Bronchial epithelial cell (primary cell): ENCODE results near the gene CD82. TPM values are rescaled to one million over a fixed set of nuclear protein-coding genes. Genes with fewer than 3 reads are reported as not detected.

Experiments used
- DNase-seq: peaks from one replicate; pipeline ENCODE4 v3.0.0-alpha.2; 2010; ENCODE audit warnings: low read depth
- FAIRE-seq: peaks from 2 replicates; lab custom pipeline; 2011; peaks lifted over from hg19 to GRCh38; lab: Jason Lieb, UNC
- H3K27me3 ChIP-seq: 2 replicates; pipeline ENCODE4 v1.5.1; 2011; ENCODE audit warnings: low read length; ENCODE audit not compliant: control insufficient read depth, insufficient read depth
- H3K36me3 ChIP-seq: 2 replicates; pipeline ENCODE4 v1.5.1; 2011; ENCODE audit warnings: low read length; ENCODE audit not compliant: control insufficient read depth, insufficient read depth
- H3K4me3 ChIP-seq: 2 replicates; pipeline ENCODE4 v1.5.1; 2011; ENCODE audit warnings: mild to moderate bottlenecking, low read depth, low read length, control low read depth
- CTCF ChIP-seq: IDR thresholded peaks from 2 replicates; pipeline ENCODE4 v1.5.1; 2011; ENCODE audit warnings: mild to moderate bottlenecking, moderate library complexity, low read length, control low read depth, inconsistent platforms; ENCODE audit not compliant: insufficient read depth, severe bottlenecking
- total RNA-seq: library from RNA; depleted of rRNA; stranded (reverse); fragments of >200 nt; gene quantifications from 2 replicates; pipeline ENCODE4 v1.2.1, GENCODE V29; 2014

The CD82 gene
- total RNA-seq, 1 donor from 2014 or later, result 48.7 TPM

GRCh38 chr11:44615041-44615755 is 49.7 kb downstream of the CD82 start:
- no peaks in the 10 kb centered on the region for H3K27me3 ChIP-seq
- no peak for TF ChIP-seq CTCF
- no peak for FAIRE-seq

GRCh38 chr11:44615913-44616791 is 50.7 kb downstream of the CD82 start:
- no peak for TF ChIP-seq CTCF
- DNase-seq (no peak), FAIRE-seq (peak; percentile 55)
- H3K36me3 ChIP-seq, result peaks cover 27% of the 10 kb centered on the region
- no peaks in the 10 kb centered on the region for H3K27me3 ChIP-seq
- no peak overlapping the region for H3K4me3 ChIP-seq

More at GRCh38 chr11:44615041-44615755, 49.7 kb downstream of the CD82 start:
- no peak for DNase-seq
- Histone ChIP-seq H3K4me3 (no peak overlapping the region), H3K36me3 (peaks cover 28% of the 10 kb centered on the region)

- Histone ChIP-seq H3K36me3 (peaks cover 24% of the 10 kb centered on the region), H3K27me3 (no peaks in the 10 kb centered on the region), H3K4me3 (no peak overlapping the region)
- no peak for DNase-seq
- FAIRE-seq, result no peak
- TF ChIP-seq CTCF, result no peak
Measured at GRCh38 chr11:44617671-44618461, 52.4 kb downstream of the CD82 start.

- FAIRE-seq, result no peak
- Histone ChIP-seq H3K27me3 (no peaks in the 10 kb centered on the region), H3K4me3 (no peak overlapping the region), H3K36me3 (peaks cover 24% of the 10 kb centered on the region)
- DNase-seq, result no peak
- no peak for TF ChIP-seq CTCF
Measured at GRCh38 chr11:44618561-44619425, 53.3 kb downstream of the CD82 start.

- H3K36me3 ChIP-seq, result peaks cover 18% of the 10 kb centered on the region
Measured at GRCh38 chr11:44620328-44620725, 54.9 kb downstream of the CD82 start.

More at GRCh38 chr11:44620328-44620725, 54.9 kb downstream of the CD82 start:
- no peak for TF ChIP-seq CTCF
- no peak for FAIRE-seq
- DNase-seq, result no peak
- H3K27me3 ChIP-seq, result no peaks in the 10 kb centered on the region
- H3K4me3 ChIP-seq, result no peak overlapping the region
